Small intestine (tissue), 7 donors: ENCODE results near the gene PRKCE. TPM values are rescaled to one million over a fixed set of nuclear protein-coding genes. Genes with fewer than 3 reads are reported as not detected.
A peak's percentile ranks its signal among the peaks of the same experiment; 100 is the strongest.

Experiments used
- DNase-seq, 2 donors: peaks; one replicate each; pipeline versions ENCODE4 v3.0.0 to v3.0.0-alpha.2; 2013
- FAIRE-seq: peaks from 2 replicates; lab custom pipeline; 2012; peaks lifted over from hg19 to GRCh38; lab: Jason Lieb, UNC
- H3K27ac ChIP-seq, 3 donors: one replicate each; pipeline ENCODE4 v1.5.1; 2013; ENCODE audit warnings: low read length in 2 of 3, mild to moderate bottlenecking in 2 of 3, control low read depth in 1 of 3, inconsistent platforms in 1 of 3, low read depth in 1 of 3, moderate library complexity in 1 of 3
- H3K27me3 ChIP-seq, 3 donors: one replicate each; pipeline ENCODE4 v1.6.1; 2013; ENCODE audit warnings: low read length in 3 of 3, inconsistent platforms in 1 of 3; ENCODE audit not compliant: control insufficient read depth in 3 of 3, insufficient read depth in 3 of 3
- H3K36me3 ChIP-seq, 3 donors: one replicate each; pipeline ENCODE4 v1.6.1; 2013; ENCODE audit warnings: low read length in 3 of 3, inconsistent platforms in 1 of 3, low read depth in 1 of 3, mild to moderate bottlenecking in 1 of 3, moderate library complexity in 1 of 3; ENCODE audit not compliant: control insufficient read depth in 3 of 3, insufficient read depth in 2 of 3
- H3K4me1 ChIP-seq, 3 donors: one replicate each; pipeline ENCODE4 v1.6.1; 2013; ENCODE audit warnings: low read length in 2 of 3, inconsistent platforms in 1 of 3, low read depth in 1 of 3, mild to moderate bottlenecking in 1 of 3, moderate library complexity in 1 of 3; ENCODE audit not compliant: control insufficient read depth in 3 of 3, insufficient read depth in 2 of 3
- H3K4me3 ChIP-seq, 3 donors: one replicate each; pipeline ENCODE4 v1.5.1; 2013; ENCODE audit warnings: low read length in 3 of 3, control low read depth in 1 of 3, inconsistent platforms in 1 of 3, low read depth in 1 of 3, mild to moderate bottlenecking in 1 of 3, moderate library complexity in 1 of 3
- H3K9me3 ChIP-seq, 2 donors: one replicate each; pipeline ENCODE4 v1.6.1; 2013; ENCODE audit warnings: low read depth in 1 of 2, low read length in 1 of 2; ENCODE audit not compliant: control insufficient read depth in 2 of 2, insufficient read depth in 1 of 2
- WGBS, 3 donors: extraction: QIAGEN DNeasy Blood & Tissue Kit; methylation state at CpG; one replicate each; pipeline ENCODE4 v1.1.7; 2013; 5-methylcytosine and 5-hydroxymethylcytosine counted together
- polyA plus RNA-seq, 4 donors: library from polyadenylated mRNA; stranded (reverse) in 3 of 4; unstranded in 1 of 4; fragments of 200-250 nt in 3 of 4; fragments of 120-200 nt in 1 of 4; gene quantifications; one replicate each; pipeline versions ENCODE4 v1.2.1 to v1.2.3, GENCODE V29; 2013
- donor health status: healthy with polysubstance abuse.
- donor health status: control.
- donor health status: control.
- donor health status: Bipolar disorder and iron deficiency.
- donor health status: healthy.

PRKCE gene
- polyA plus RNA-seq, 4 donors: 2.2 to 7.1 (median 5.4) TPM

- Histone ChIP-seq H3K27me3 (no peaks in the 10 kb centered on the region), H3K4me3 (no peak overlapping the region), H3K4me1 (peaks cover 0 to 9% (median 0%) of the 10 kb centered on the region in 3 donors), H3K36me3 (peaks cover 0 to 11% (median 0%) of the 10 kb centered on the region in 3 donors), H3K9me3 (no peaks in the 10 kb centered on the region), H3K27ac (no peak overlapping the region)
- WGBS, 3 donors: 89 to 97% (median 96%) methylated on average over 7 of the region's 7 CpGs
- DNase-seq: no peak
- no peak for FAIRE-seq
These were observed 385.5 kb downstream of the PRKCE start for GRCh38 chr2:46036929-46037328.

GRCh38 chr2:46039543-46040303 lies 388.2 kb downstream of the PRKCE start:
- 78 to 95% (median 91%) methylated on average over 4 of the region's 4 CpGs for WGBS, 3 donors
- H3K4me1 ChIP-seq: peaks cover 0 to 13% (median 5%) of the 10 kb centered on the region in 3 donors

GRCh38 chr2:46040563-46041155 lies 389.2 kb downstream of the PRKCE start:
- Histone ChIP-seq H3K27me3 (no peaks in the 10 kb centered on the region), H3K4me3 (no peak overlapping the region), H3K36me3 (peaks cover 0 to 5% (median 0%) of the 10 kb centered on the region in 3 donors), H3K27ac (peak overlapping the region in 1 of 3 donors; percentile 52), H3K4me1 (peaks cover 0 to 13% (median 5%) of the 10 kb centered on the region in 3 donors), H3K9me3 (no peaks in the 10 kb centered on the region)
- no peak for DNase-seq
- WGBS, 3 donors: 60 to 78% (median 68%) methylated on average over 7 of the region's 7 CpGs
- FAIRE-seq: no peak

More at GRCh38 chr2:46039543-46040303, 388.2 kb downstream of the PRKCE start:
- Histone ChIP-seq H3K4me3 (no peak overlapping the region), H3K27ac (peak overlapping the region in 1 of 3 donors; percentile 52), H3K27me3 (no peaks in the 10 kb centered on the region), H3K9me3 (no peaks in the 10 kb centered on the region), H3K36me3 (peaks cover 0 to 9% (median 0%) of the 10 kb centered on the region in 3 donors)
- no peak for DNase-seq
- no peak for FAIRE-seq

DNA sequence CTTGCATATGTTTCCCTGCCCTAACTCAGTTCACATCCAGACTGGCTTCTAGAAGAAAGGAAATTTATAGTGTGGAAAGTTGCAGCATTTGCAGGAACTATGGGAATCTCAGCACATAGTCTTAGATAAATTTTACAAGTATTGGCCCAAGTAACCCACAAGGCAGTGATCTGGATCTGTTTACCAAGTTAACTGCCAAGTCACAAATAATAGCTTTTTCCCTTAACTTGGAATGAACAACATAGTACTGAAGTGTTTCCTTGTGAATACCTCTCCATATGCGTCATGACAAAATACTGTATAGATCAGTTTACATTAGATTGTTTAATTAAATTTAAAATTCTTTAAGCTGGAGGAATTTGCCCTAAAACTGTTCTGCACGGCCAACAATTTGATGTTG lies 390.0 kb downstream of the PRKCE start:
- Histone ChIP-seq H3K4me3 (no peak overlapping the region), H3K9me3 (no peaks in the 10 kb centered on the region), H3K27me3 (no peaks in the 10 kb centered on the region), H3K4me1 (peaks cover 0 to 13% (median 5%) of the 10 kb centered on the region in 3 donors), H3K27ac (no peak overlapping the region), H3K36me3 (peaks cover 0 to 2% (median 0%) of the 10 kb centered on the region in 3 donors)
- WGBS, 3 donors: 77 to 93% (median 87%) methylated on average over 2 of the region's 2 CpGs
- FAIRE-seq (no peak), DNase-seq (no peak)

DNA sequence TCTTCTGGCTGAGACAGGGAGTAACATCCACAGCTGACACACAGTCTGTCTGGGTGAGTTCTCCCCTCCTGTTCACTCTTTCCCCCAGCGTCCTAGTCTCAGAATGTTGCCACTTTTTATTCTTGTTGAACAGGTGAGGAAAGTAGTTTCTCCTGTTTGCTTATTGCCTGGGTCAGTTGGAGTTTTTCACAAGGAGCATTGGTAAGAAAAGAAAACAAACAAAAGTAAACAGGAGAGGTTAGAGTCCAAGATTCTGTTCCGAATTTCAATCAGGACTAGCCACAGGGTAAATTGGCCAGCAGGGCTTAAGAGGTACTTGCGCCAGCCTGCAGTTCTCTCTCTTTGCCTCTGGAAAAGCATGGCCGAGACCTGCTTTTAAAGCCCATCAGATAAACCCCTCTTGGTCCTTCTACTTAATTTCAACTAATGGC lies 390.7 kb downstream of the PRKCE start:
- no peak overlapping the region for H3K27ac ChIP-seq
- DNase-seq (no peak), FAIRE-seq (no peak)
- no peak overlapping the region for H3K4me3 ChIP-seq
- H3K27me3 ChIP-seq: no peaks in the 10 kb centered on the region
- peaks cover 0 to 13% (median 5%) of the 10 kb centered on the region in 3 donors for H3K4me1 ChIP-seq
- no peaks in the 10 kb centered on the region for H3K9me3 ChIP-seq
- 59 to 77% (median 65%) methylated on average over 4 of the region's 4 CpGs for WGBS, 3 donors
- no peaks in the 10 kb centered on the region for H3K36me3 ChIP-seq

- H3K36me3 ChIP-seq: no peaks in the 10 kb centered on the region
- no peak overlapping the region for H3K4me3 ChIP-seq
- H3K27me3 ChIP-seq: no peaks in the 10 kb centered on the region
- H3K9me3 ChIP-seq: no peaks in the 10 kb centered on the region
- peaks cover 0 to 13% (median 5%) of the 10 kb centered on the region in 3 donors for H3K4me1 ChIP-seq
- no peak for FAIRE-seq
- H3K27ac ChIP-seq: no peak overlapping the region
- WGBS, 3 donors: 87 to 91% (median 88%) methylated on average over 3 of the region's 3 CpGs
- DNase-seq: no peak
These were observed 391.2 kb downstream of the PRKCE start for GRCh38 chr2:46042711-46043110.

- no peak for FAIRE-seq
- H3K27me3 ChIP-seq: no peaks in the 10 kb centered on the region
- H3K27ac ChIP-seq: no peak overlapping the region
- DNase-seq: no peak
- peaks cover 0 to 14% (median 6%) of the 10 kb centered on the region in 3 donors for H3K4me1 ChIP-seq
- H3K9me3 ChIP-seq: no peaks in the 10 kb centered on the region
- H3K4me3 ChIP-seq: no peak overlapping the region
- H3K36me3 ChIP-seq: no peaks in the 10 kb centered on the region
These were observed 394.4 kb downstream of the PRKCE start for GRCh38 chr2:46045888-46046287.

GRCh38 chr2:46047290-46047689 lies 395.8 kb downstream of the PRKCE start:
- Histone ChIP-seq H3K4me1 (peaks cover 0 to 13% (median 4%) of the 10 kb centered on the region in 3 donors), H3K27me3 (no peaks in the 10 kb centered on the region), H3K36me3 (peaks cover 0 to 6% (median 0%) of the 10 kb centered on the region in 3 donors), H3K27ac (no peak overlapping the region), H3K9me3 (no peaks in the 10 kb centered on the region), H3K4me3 (no peak overlapping the region)
- DNase-seq (no peak), FAIRE-seq (no peak)
- WGBS, 3 donors: 61 to 67% (median 65%) methylated on average over 5 of the region's 5 CpGs
